Measurements from ENCODE around the gene WDFY1. TPM values are rescaled to one million over a fixed set of nuclear protein-coding genes. Genes with fewer than 3 reads are reported as not detected.
A peak's percentile ranks its signal among the peaks of the same experiment; 100 is the strongest.

WDFY1 gene
- total RNA-seq, 1 experiment from 2014 or later: 46.6 TPM

DNA sequence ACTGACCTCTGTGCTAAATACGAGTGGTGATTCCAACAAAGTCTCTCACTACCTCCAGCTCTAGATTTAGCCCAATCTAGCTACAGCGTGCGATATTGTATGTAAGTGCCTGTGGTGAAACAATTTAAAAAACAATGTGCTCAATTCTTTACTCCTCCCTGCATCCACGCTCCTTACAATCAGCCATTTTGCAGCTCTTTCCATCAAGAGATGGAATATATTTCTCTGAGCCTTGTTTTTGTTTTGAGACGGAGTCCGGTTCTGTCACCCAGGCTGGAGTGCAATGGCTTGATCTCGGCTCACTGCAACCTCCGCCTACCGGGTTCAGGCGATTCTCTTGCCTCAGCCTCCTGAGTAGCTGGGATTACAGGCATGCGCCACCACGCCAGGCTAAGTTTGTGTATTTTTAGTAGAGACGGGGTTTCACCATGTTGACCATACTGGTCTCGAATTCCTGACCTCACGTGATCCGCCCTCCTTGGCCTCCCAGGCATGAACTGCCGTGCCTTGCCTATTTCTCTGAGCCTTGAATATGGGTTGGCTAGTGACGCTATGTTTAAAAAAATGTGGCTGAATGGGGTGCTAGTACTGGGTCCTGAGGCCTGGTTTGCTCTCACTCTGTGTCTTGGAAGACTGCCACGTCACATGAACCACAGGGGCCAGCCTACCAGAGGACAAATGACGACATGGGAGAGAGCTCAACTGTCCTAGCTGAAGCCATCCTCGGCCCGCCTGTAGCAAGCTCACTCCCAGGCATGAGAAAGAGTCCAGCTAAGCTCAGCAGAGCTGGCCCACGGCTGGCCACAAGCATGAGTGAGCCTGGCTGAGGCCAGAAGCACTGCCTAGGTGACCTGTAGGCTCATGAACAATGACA is 14.8 kb downstream of the WDFY1 start:
- no peak for DNase-seq (ENCODE audit: low read depth)

- DNase-seq (ENCODE audit: low read depth): no peak
These were observed 15.5 kb downstream of the WDFY1 start for GRCh38 chr2:223929571-223930102.

DNA sequence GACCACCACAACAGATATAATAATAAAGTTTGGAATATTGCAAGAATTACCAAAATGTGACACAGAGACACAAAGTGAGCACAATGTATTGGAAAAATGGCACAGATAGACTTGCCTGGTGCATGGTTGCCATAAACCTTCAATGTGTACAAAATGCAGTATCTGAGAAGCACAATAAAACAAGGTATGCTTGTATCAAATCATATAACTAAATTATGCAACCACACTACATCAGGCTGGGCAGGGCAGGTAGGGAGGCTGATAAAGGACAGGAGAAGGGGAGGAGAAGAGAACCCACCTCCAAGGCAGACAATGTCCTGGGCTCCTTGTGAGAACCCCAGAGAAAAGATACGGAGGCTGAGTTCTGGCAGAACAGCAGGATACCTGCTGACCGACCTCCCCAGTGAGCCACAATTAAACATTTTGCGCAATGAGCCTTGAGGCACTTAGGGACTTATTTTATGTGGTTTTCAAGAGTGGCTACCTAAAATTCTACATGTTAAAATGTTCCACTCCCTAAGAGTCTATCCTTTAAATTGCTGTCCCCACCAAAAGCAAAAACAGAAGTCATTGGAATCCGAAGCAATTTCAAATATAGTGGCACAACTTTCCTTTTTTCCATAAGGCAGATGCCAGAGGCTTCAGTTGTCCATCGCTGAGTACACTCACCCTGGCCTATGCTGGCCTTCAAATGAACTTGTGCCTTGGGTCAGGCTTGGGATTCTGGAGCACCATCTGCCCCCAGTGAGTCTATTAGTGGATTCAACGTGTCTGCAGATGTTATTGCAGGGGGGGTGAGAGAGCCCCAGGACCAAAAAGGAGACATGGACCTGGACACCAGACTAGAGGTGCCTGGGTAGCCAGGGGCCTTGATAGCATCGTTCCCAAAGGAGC is 16.8 kb downstream of the WDFY1 start:
- DNase-seq (ENCODE audit: low read depth): no peak

- no peak for DNase-seq (ENCODE audit: low read depth)
These were observed 20.0 kb downstream of the WDFY1 start for GRCh38 chr2:223925106-223925505.

- peak; percentile 52 for DNase-seq (ENCODE audit: low read depth)
These were observed 21.2 kb downstream of the WDFY1 start for GRCh38 chr2:223923976-223924375.

DNA sequence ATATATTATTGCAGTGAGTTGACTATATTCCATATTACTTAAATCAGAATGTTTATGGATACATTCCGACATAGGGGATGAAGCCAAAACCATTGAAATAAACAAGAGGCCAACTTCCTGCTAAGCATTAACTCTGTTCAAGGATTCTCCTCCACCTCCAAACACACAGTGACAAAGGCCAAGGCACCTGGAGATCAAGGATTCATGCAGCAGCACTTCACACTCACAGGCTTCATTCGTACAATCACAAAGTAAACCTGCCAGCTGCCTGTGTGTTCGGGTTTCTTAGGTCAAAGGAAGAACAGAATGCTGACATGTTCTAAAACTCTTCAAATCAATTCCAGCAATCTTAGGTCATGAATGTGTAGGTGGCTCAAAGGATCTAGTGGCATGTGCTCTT is 22.8 kb downstream of the WDFY1 start:
- DNase-seq (ENCODE audit: low read depth): no peak

DNA sequence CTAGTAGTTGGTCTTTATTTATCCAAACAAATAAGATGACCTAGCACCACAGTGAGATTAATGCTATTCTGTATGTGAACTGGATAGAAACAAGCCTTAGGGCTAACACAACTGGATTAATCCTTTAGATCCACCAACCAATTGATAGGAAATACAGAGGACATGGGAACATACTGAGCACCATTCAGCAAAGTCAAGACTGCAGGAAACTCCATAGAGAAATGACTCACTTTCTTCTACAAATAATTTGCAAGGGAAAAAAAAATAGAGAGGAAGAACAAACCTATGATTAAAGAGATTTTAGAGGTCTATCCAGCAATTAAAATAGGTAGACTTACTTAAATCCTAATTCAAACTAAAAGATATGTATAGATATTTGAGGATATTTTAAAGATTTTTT is 23.9 kb downstream of the WDFY1 start:
- no peak for DNase-seq (ENCODE audit: low read depth)

DNA sequence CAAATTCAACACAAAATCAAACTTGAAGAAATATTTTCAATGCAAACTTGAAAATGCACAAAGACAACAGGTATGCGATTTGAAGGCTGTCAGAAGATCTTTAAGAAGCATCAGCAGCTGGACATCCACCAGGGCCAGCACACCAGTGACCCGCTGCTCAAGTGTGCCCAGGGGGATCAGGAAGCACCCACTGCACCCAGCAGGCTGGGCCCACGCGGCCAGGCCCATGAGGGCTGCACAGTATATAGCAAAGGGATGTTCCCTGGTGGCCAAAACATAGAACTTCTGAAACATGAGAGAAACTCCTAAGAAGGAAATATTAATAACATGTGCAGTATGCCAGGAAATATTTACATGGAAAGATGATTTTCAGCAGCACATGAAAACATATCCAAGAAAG is 25.0 kb downstream of the WDFY1 start:
- no peak for DNase-seq (ENCODE audit: low read depth)

- no peak for DNase-seq (ENCODE audit: low read depth)
These were observed 26.4 kb downstream of the WDFY1 start for GRCh38 chr2:223918671-223919134.

- no peak for DNase-seq (ENCODE audit: low read depth)
These were observed 28.8 kb downstream of the WDFY1 start for GRCh38 chr2:223916181-223916920.

DNA sequence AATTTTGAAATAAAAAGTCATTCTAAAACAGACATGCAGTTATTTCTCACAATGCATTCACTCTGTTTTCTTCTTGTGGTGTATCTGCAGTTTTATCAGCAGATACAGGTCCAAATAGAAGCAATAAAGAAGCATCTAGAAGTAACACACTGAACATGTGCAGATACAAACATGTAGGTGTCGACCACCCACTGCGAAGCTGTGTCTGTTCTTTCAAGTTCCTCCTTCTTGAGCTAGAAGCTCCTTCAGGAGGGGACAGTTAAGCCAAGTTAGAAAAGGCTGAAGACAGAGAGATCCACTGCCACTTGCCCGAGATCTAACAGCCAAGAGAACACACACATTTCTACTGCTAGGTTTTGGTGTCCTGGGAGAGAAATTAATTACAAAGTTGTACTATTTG is 30.1 kb downstream of the WDFY1 start:
- no peak for DNase-seq (ENCODE audit: low read depth)

DNA sequence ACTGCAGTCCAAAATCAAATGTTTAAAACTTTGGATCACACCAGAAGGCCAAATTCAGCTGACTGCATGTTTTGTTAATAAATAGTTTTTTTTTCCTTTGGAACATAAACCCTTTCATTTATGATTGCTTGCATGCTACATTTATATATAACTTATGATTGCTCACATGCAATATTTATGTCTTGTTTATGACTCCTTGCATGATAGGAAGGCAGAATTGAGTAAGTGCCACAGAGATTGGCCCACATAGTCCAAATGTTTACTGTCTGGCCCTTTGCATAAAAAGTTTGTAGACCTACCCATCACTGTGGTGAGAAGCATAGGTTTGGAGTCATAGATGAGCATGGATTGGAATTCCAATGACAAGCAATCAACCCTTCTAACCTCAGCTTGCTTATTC is 30.8 kb downstream of the WDFY1 start:
- no peak for DNase-seq (ENCODE audit: low read depth)

GRCh38 chr2:223909001-223909741 is 36.0 kb downstream of the WDFY1 start:
- DNase-seq (ENCODE audit: low read depth): peak; percentile 47

GRCh38 chr2:223908304-223908998 is 36.7 kb downstream of the WDFY1 start:
- no peak for DNase-seq (ENCODE audit: low read depth)

DNA sequence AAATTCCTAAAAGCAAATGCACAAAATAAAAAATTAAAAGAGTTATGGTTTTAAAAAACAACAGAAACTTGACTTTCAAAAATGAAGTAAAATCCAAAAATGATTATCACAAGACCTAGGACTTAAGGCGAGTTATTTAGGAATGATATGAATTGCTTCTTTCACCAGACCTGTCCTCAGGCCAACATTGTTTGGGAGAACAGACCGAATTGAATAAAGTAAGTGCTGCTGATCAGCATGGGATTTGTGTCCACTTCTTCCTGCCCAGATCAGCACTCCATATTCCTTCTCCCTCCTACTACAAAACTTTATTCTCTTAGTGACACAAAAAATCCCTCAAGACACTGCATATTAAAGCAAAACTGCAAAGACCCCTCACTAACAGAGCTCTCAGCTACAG is 39.1 kb downstream of the WDFY1 start:
- DNase-seq (ENCODE audit: low read depth): no peak

GRCh38 chr2:223901854-223902253 is 43.3 kb downstream of the WDFY1 start:
- no peak for DNase-seq (ENCODE audit: low read depth)

DNA sequence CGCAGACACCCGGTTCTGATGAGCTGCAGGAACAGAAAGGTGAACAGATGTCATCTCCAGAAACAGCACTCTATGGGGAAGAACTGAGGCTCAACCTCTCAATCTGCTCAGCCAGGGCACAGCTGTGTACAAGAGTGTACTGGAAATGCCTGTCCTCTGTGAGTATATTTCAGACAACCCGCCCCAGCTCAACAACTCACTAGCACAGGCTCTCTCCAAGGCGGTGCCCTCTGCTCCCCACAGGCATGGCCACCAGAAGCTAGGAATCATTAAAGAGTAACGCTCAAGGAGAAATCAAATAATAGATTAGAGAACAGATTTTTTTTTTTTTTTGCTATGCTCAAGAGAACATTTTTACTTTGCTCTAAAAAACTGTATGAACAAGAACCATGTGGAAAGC is 43.8 kb downstream of the WDFY1 start:
- DNase-seq (ENCODE audit: low read depth): no peak

GRCh38 chr2:223900531-223900930 is 44.6 kb downstream of the WDFY1 start:
- DNase-seq (ENCODE audit: low read depth): no peak

DNA sequence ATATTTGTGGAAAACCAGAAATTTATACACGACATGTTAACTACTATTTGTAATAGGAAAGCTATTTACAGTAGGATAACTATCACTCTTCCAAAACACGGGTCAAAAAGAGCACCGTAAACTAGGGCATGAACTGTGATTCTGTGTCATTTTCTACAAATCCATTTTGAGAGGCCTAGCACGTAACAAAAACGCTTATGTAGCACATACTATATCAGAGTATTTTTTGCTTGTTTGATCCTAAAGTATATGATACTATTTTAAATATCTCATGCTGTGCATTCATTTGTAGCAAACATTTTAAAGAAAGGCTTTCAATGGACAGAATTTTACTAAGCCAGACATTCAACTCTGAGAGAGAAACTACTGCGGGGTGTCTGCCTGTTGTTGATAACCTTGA is 45.1 kb downstream of the WDFY1 start:
- DNase-seq (ENCODE audit: low read depth): no peak

DNA sequence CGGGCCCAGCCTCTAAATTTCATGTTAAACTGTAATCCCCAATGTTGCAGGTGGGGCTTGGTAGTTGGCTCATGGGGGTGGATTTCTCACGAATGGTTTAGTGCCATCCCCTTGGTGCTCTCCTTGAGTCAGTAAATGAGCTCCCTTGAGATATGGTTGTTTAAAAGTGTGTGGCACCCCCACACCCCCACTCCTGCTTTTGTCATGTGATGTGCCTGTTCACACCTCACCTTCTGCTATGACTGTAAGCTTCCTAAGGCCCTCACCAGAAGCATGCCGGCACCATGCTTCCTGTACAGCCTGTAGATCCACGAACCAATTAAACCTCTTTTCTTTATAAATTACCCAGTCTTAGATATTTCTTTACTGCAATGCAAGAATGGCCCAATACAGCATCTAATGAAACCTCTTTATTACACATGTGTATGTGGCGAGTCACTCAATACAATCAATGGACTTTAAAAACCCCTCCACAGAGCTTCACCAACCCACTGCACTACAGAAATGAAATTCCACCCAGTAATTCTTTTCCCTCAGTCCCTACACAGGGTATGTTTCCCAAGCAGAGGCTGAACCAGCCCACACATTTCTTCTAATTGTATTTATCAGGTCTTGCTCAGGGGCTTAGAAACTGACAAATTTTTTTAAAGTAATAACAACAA is 47.3 kb downstream of the WDFY1 start:
- no peak for DNase-seq (ENCODE audit: low read depth)
